NCI-H2107 treated with DMSO at 0.1 percent for 48 hours (cell line): ENCODE data around the gene CISH.

Experiments used
- DNase-seq: peaks from one replicate; lab custom pipeline; 2025; ENCODE audit not compliant: unreplicated experiment; lab: John Stamatoyannopoulos, UW

Gene CISH

DNA sequence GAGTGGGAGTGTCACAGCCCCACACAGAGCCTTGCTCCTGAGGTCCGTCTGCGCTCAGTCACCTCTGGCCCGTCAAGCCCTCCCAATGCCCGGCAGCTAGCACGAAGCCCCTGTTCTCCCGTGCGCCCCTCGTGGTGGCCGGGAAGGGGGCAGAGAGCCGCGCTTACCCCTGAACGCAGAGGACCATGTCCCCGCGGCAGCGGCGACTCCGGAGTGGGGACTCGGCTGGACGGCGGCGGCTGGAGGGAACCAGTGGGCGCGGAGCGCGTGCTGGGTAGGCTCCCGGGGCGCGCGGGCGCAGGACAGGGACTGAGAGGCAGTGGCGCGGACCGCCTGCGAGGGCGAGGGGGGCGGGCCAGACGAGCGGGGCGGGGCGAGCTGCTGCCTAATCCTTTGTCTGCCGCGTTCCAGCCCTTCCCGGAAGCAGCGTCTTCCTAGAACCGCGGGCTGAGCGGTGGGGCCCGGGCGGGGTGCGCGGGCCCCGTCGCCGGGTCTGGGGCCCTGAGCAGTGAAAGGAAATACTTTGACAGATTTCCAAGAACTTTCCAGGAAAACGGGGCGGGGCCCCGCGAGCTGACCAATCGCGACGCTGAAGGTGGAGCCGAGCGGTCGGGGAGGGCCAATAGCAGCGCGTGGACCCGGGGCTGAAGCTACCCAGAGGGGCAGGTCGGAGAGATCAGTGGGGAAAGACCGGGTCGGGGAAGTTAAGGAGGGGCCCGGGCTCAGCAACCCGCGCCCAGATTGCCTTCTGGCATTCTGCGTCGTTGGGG, at the start of gene CISH:
Gene CISH (minus strand): TSS at position 311 of the 770 bp plus-strand sequence. CDS start 124 bp downstream, at position 187.
- DNase-seq: no peak

DNA sequence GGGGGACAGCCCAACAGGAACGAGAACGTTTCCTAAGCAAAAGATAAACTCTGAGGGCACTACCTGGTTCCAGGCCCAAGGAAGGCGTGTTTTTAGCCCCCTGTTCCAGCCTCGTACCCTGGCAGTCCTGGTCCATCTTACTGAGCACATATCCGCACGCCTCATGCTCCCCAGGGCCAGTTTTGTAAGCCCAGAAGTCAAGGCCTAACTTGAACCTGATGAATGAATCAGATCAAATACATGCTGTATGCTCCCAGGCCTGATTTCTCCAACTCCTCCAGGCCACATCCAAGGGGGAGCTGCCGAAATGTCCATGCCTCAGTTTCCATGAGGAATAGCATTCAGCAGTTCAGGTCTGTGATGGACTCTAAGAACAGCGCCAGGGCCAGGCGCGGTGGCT, 48.8 kb upstream of the CISH start:
- no peak for DNase-seq

DNA sequence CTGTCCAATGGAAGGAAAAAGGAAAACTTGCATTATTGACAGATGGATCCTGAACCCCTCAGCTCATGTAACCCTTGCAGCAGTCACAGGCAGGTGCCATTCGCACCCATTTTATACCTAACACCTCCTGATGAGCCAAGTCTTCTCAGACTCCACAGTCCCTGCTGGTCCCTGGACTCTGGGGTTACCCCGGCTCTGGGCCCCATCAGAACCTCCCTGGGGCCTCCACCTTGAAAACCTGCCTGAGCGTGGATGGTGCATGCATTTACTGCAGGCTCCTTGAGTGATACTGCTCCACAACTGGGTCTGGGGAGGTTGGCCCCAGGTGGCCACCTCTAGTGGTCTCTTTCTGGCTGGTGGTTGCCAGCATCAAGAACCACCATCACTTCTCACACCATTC, 47.3 kb upstream of the CISH start:
- DNase-seq: no peak

- no peak for DNase-seq
These were observed 46.8 kb upstream of the CISH start for GRCh38 chr3:50658416-50658815.

GRCh38 chr3:50657816-50658215, 46.2 kb upstream of the CISH start:
- no peak for DNase-seq

DNA sequence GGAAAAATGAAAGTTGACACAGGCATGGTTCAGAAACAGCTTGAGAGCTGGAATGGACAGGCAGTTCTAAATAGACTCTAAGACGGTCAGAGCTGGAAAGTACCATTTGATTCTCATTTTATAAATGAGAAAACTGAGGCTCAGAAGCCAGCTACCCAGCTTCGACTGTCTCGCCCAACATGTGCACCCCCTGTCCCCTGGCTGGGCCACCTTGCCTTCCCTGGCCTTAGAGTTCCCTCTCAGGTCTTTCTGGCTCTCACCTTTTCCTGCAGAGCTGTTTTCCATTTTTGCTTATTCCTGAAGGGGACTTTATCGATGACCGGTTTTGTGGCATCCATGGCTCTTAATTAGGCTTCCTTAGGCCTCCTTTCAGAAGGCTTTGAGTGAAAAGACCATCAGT, 45.8 kb upstream of the CISH start:
- no peak for DNase-seq

DNA sequence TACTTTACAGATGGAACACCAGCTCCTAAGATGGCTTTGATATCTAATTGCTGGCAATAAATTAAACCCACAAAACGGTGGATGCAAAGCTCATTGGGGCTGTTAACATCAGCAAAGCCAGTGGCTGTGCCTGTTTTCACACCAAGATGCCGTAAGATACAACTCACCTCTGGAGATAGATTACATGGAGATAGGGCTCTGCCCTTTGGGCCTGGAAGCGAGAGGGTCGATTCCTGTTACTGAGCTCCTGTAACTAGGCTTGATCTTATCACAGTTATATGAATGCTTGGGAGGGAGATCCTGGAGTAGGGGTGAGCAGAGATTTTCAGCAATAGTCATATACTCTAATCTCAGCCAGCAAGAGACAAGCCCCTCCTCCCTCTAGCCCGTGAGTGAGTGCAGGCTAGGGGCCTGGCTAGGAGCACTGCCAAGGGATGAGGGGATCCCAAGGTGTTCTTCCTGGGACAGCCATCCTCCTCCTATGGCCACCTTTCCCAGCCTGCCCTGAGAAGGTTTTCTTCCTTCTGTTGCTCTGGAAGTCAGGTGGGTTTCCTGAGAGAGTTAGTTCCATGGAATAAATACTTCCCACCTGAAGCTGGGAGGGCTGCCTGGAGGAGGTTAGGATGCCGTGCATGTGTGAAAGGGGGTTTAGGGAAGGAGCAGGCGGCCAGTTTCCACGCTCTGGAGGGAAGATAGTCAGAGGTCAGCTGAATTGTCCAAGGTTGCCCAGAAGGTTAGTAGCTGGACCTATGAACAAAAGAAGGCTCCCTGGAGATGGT, 45.0 kb upstream of the CISH start:
- DNase-seq: no peak

GRCh38 chr3:50655009-50655830, 43.6 kb upstream of the CISH start:
- DNase-seq: no peak

GRCh38 chr3:50653937-50654595, 42.5 kb upstream of the CISH start:
- no peak for DNase-seq

DNA sequence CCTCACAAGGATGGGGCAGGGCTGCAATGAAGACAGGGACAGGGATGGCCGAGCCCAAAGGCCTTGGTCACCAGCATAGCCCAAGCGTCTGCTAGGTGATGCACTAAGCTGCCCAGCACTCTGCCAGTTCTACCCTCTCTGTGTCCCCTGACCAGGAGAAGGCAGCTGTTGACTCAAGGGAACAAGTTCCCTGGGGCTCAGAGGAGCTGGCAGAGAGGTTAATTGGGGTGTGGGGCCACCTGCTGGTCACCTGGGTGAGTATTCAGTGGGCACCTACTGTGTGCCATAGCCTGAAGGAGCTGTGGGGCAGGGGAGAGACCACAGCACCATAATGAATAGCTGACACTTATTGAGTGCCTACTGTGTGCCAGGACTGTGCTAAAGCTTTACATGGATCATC, 41.1 kb upstream of the CISH start:
- no peak for DNase-seq

DNA sequence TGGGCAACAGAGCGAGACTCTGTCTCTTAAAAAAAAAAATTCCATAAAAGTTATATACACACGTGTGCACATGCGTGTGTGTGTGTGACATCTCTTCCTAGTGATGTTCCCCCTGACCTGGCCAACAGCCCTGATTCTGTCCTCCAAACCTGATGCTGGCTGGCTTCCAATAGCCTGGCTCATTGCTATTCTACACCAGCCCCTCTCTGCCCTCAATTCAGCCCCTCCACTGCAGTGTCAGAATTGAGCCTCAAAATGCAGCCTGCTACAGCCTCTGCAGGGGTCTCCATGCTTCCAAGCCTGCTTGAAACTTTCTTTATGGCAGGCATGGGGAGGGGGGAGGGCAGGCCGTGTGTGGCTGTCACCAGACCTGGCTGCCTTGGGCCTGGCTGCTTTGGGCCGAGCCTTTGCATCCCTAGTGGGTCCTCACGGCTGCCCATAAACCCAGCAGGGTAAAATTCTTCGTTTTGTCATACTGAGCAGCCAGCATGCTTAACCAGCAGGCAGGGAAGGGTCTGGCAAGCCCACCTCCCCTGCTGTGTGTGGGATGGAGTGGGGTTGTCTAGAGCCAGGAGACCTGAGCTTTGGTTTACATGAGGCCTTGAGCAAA, 40.5 kb upstream of the CISH start:
- DNase-seq: no peak

DNA sequence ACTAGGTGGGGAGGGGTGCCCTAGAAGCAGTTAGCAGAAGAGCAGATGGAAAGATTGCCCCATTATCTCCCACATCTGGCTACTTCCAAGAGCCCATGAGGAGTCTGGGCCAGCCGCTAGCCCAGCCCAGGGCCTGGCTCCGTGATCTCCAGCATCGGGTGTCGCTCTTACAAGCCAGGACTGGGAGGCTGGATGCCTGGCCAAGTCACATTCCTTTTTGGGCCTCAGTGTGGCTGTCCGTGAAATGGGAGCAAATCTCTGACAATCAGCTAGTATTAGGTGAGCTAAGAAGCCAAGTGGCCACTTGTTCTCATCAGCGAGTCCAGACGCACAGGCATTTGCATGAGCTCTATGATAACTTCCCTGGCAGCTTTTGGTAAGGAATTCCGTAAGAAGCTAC, 39.9 kb upstream of the CISH start:
- no peak for DNase-seq

GRCh38 chr3:50650018-50650417, 38.4 kb upstream of the CISH start:
- DNase-seq: no peak

- DNase-seq: no peak
These were observed 37.9 kb upstream of the CISH start for GRCh38 chr3:50649451-50649931.

DNA sequence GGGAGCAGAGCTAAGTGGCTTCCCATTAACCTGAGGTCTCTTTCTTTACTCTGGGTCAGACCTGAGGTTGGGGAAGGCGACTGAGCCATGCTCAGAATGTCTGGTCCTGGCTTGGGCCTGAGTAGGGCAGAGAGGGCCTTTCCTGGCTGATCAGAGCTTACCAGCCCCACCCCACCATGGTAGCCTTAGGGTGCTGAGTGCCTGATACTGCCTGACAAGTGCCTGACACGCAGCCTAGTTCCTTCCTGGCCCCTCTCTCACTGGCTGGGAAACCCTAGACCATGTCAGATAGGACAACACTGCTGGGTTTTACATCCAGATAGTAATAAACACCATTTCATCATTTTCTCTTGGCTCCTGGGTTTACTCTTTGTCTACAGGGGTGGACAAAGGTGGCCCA, 37.4 kb upstream of the CISH start:
- DNase-seq: no peak

- DNase-seq: no peak
These were observed 36.7 kb upstream of the CISH start for GRCh38 chr3:50648313-50648712.

DNA sequence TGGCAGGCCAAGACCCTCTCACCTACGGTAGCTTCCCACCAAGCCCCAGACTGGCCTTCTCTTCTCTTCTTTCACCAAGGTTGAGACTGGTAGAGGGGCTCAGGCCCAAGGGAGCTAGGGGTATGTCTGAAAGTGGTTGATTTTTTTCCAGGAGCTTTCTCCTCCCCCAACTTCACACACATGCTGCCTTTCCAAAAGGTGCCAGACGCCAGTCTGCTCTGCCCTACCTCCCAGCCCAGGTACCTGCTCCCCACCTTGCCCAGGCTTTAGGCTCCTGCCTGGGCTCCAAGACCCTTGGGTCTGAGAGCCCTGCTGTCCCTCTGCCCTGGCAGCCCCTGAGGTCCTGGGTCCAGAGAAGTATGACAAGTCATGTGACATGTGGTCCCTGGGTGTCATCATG, 33.8 kb upstream of the CISH start:
- DNase-seq: no peak

GRCh38 chr3:50644561-50644960, 33.0 kb upstream of the CISH start:
- DNase-seq: no peak

DNA sequence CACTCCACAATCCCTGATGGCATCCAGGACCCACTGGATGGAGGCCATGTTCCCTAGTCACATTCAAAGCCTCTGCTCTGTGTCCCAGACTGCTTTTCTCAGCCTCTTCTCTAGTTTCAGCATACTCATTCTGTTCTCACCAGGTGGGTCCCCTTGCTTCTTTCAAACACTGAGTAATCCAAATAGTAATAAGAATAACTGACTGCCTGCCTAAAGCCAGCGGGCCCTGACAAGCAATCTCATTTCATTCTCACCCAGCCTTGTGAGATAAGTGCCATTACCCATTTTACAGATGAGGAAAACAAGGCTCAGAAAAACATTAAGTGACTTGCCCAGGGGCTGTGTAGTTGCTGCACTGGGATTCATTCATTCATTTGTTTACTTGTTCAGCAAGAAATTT, 30.8 kb upstream of the CISH start:
- DNase-seq: no peak

GRCh38 chr3:50639055-50639494, 27.5 kb upstream of the CISH start:
- no peak for DNase-seq
